H1 (cell line): ENCODE data around the gene UQCRC2. TPM values are rescaled to one million over a fixed set of nuclear protein-coding genes. Genes with fewer than 3 reads are reported as not detected.

Source experiments
- CTCF ChIA-PET: fragments of 300-600 bp; sonication (Branson Sonifier 250); formaldehyde crosslinking; loops from one replicate; lab custom pipeline; 2021; ENCODE audit not compliant: partially characterized antibody; lab: Charles Lee
- POLR2A ChIA-PET: fragments of 300-600 bp; sonication (Branson Sonifier 250); formaldehyde crosslinking; loops from one replicate; lab custom pipeline; 2021; ENCODE audit warnings: inconsistent platforms; ENCODE audit not compliant: partially characterized antibody; lab: Charles Lee
- DNase-seq, 2 experiments: peaks; one replicate each; pipeline versions ENCODE4 v3.0.0 to v3.0.0-alpha.2; 2010 to 2022; ENCODE audit warnings: low spot score in 2 of 2, low read depth in 1 of 2, mixed read lengths in 1 of 2
- FAIRE-seq: peaks from 2 replicates; lab custom pipeline; 2011; peaks lifted over from hg19 to GRCh38; lab: Jason Lieb, UNC
- H2AFZ ChIP-seq: 2 replicates; pipeline ENCODE4 v1.8.1; 2012; ENCODE audit warnings: low read length, inconsistent platforms
- H2AK5ac ChIP-seq: 2 replicates; pipeline ENCODE4 v1.6.1; 2013; ENCODE audit warnings: low read depth, low read length
- H2BK120ac ChIP-seq: replicated peaks from 2 replicates; pipeline ENCODE3; 2013; ENCODE audit warnings: low read depth, low read length, inconsistent platforms
- H2BK12ac ChIP-seq: 2 replicates; pipeline ENCODE4 v1.6.1; 2013; ENCODE audit warnings: low read depth, low read length
- H2BK15ac ChIP-seq: 2 replicates; pipeline ENCODE4 v1.6.1; 2013; ENCODE audit warnings: low read length
- H2BK20ac ChIP-seq: 2 replicates; pipeline ENCODE4 v1.6.1; 2013; ENCODE audit warnings: low read length
- H2BK5ac ChIP-seq: 2 replicates; pipeline ENCODE4 v1.6.1; 2013; ENCODE audit warnings: low read depth, low read length
- H3K14ac ChIP-seq: 2 replicates; pipeline ENCODE4 v1.6.1; 2013; ENCODE audit warnings: inconsistent platforms; ENCODE audit not compliant: insufficient read length
- H3K18ac ChIP-seq: 2 replicates; pipeline ENCODE4 v1.6.1; 2013; ENCODE audit warnings: low read length; ENCODE audit errors: extremely low read depth
- H3K23ac ChIP-seq: 2 replicates; pipeline ENCODE4 v1.6.1; 2013; ENCODE audit warnings: inconsistent platforms; ENCODE audit not compliant: insufficient read length
- H3K23me2 ChIP-seq: 2 replicates; pipeline ENCODE4 v1.6.1; 2013; ENCODE audit warnings: low read depth, low read length
- H3K27ac ChIP-seq: 2 replicates; pipeline ENCODE4 v1.6.1; 2011; ENCODE audit warnings: low read depth, low read length, inconsistent platforms
- H3K27me3 ChIP-seq, 4 experiments: replicated peaks in 1 of 4; 1 replicate in 1 of 4; 2 replicates in 3 of 4; pipeline versions ENCODE4 v1.6.1 to v1.8.1; 2011 to 2013; ENCODE audit warnings: low read length in 3 of 4, mild to moderate bottlenecking in 3 of 4, inconsistent platforms in 2 of 4, mixed read lengths in 2 of 4, moderate library complexity in 1 of 4; ENCODE audit not compliant: control insufficient read depth in 3 of 4, insufficient read depth in 3 of 4; ENCODE audit errors: extremely low read depth in 1 of 4
- H3K36me3 ChIP-seq, 4 experiments: 2 replicates each; pipeline versions ENCODE4 v1.6.1 to v1.8.1; 2011 to 2013; ENCODE audit warnings: mild to moderate bottlenecking in 4 of 4, low read length in 3 of 4, moderate library complexity in 2 of 4, control low read depth in 1 of 4, inconsistent platforms in 1 of 4; ENCODE audit not compliant: insufficient read depth in 4 of 4, control insufficient read depth in 2 of 4
- H3K4ac ChIP-seq: replicated peaks from 2 replicates; pipeline ENCODE3; 2013; ENCODE audit warnings: low read length, low read depth, mixed read lengths, inconsistent platforms; ENCODE audit not compliant: insufficient read length
- H3K4me1 ChIP-seq, 4 experiments: replicated peaks in 1 of 4; 1 replicate in 1 of 4; 2 replicates in 3 of 4; pipeline versions ENCODE4 v1.6.1 to v1.8.1; 2011 to 2013; ENCODE audit warnings: low read length in 3 of 4, inconsistent platforms in 2 of 4, mixed read lengths in 1 of 4; ENCODE audit not compliant: insufficient read depth in 4 of 4, control insufficient read depth in 3 of 4
- H3K4me2 ChIP-seq, 2 experiments: 2 replicates each; pipeline versions ENCODE4 v1.6.1 to v1.8.1; 2011 to 2013; ENCODE audit warnings: low read depth in 2 of 2, low read length in 2 of 2, control low read depth in 1 of 2, inconsistent platforms in 1 of 2, mild to moderate bottlenecking in 1 of 2; ENCODE audit not compliant: insufficient read depth in 1 of 2
- H3K4me3 ChIP-seq, 4 experiments: fragments of 200-600, 300-600 bp in 1 of 4; sonication (generic), shearing (Covaris generic), sonication (Bioruptor Twin) in 1 of 4; 2 replicates each; pipeline versions ENCODE4 v1.5.1 to v1.8.1; 2011 to 2016; ENCODE audit warnings: low read length in 4 of 4, low read depth in 3 of 4, control low read depth in 2 of 4, inconsistent platforms in 2 of 4, mild to moderate bottlenecking in 2 of 4, mixed read lengths in 1 of 4, moderate library complexity in 1 of 4; ENCODE audit not compliant: insufficient read depth in 2 of 4; ENCODE audit errors: extremely low read depth in 1 of 4
- H3K56ac ChIP-seq: replicated peaks from 2 replicates; pipeline ENCODE3; 2013; ENCODE audit warnings: low read depth, mild to moderate bottlenecking, mixed read lengths, low read length, inconsistent platforms; ENCODE audit not compliant: insufficient read length
- H3K79me1 ChIP-seq: 2 replicates; pipeline ENCODE4 v1.6.1; 2013; ENCODE audit warnings: low read depth, low read length, control low read depth
- H3K79me2 ChIP-seq, 2 experiments: 2 replicates each; pipeline versions ENCODE4 v1.6.1 to v1.8.1; 2012 to 2013; ENCODE audit warnings: low read length in 2 of 2, mild to moderate bottlenecking in 2 of 2, inconsistent platforms in 1 of 2; ENCODE audit not compliant: insufficient read depth in 2 of 2, control insufficient read depth in 1 of 2
- H3K9ac ChIP-seq, 4 experiments: replicated peaks in 1 of 4; 1 replicate in 1 of 4; 2 replicates in 3 of 4; pipeline versions ENCODE4 v1.6.1 to v1.8.1; 2011 to 2013; ENCODE audit warnings: low read depth in 3 of 4, low read length in 3 of 4, control low read depth in 2 of 4, mild to moderate bottlenecking in 2 of 4, moderate library complexity in 2 of 4, inconsistent platforms in 1 of 4; ENCODE audit errors: extremely low read depth in 1 of 4
- H3K9me3 ChIP-seq, 2 experiments: 2 replicates each; pipeline versions ENCODE4 v1.6.1 to v1.8.1; 2012 to 2013; ENCODE audit warnings: mild to moderate bottlenecking in 2 of 2, moderate library complexity in 2 of 2, control low read depth in 1 of 2, inconsistent platforms in 1 of 2, low read depth in 1 of 2, low read length in 1 of 2, mixed read lengths in 1 of 2; ENCODE audit not compliant: insufficient read depth in 2 of 2
- H4K20me1 ChIP-seq, 2 experiments: replicated peaks in 1 of 2; 2 replicates each; pipeline versions ENCODE3 to v1.8.1; 2011 to 2013; ENCODE audit warnings: inconsistent platforms in 2 of 2, low read length in 2 of 2, mild to moderate bottlenecking in 1 of 2; ENCODE audit not compliant: insufficient read depth in 2 of 2, control insufficient read depth in 1 of 2
- H4K5ac ChIP-seq: 2 replicates; pipeline ENCODE4 v1.6.1; 2013; ENCODE audit warnings: low read length, low read depth, mixed read lengths, inconsistent platforms; ENCODE audit not compliant: insufficient read length
- H4K8ac ChIP-seq: 2 replicates; pipeline ENCODE4 v1.8.0; 2013; ENCODE audit warnings: mild to moderate bottlenecking, moderate library complexity, low read length, inconsistent platforms; ENCODE audit not compliant: insufficient read depth; ENCODE audit errors: extremely low read depth
- H4K91ac ChIP-seq: replicated peaks from 2 replicates; pipeline ENCODE3; 2013; ENCODE audit warnings: low read length, mixed read lengths, inconsistent platforms; ENCODE audit not compliant: insufficient read length
- BACH1 ChIP-seq: IDR thresholded peaks from 2 replicates; pipeline ENCODE4 v1.6.1; 2012; ENCODE audit warnings: low read length, improper control_type of control experiment
- CHD2 ChIP-seq: IDR thresholded peaks from 2 replicates; pipeline ENCODE4 v1.6.1; 2012; ENCODE audit warnings: low read length, improper control_type of control experiment
- GABPA ChIP-seq: IDR thresholded peaks from 2 replicates; pipeline ENCODE4 v1.6.1; 2011; ENCODE audit warnings: mild to moderate bottlenecking, low read length, moderate library complexity, borderline replicate concordance; ENCODE audit not compliant: insufficient read depth
- HDAC2 ChIP-seq, 2 experiments: fragments of 300-600 bp in 1 of 2; sonication (generic) in 1 of 2; IDR thresholded peaks; 2 replicates each; pipeline ENCODE4 v1.6.1; 2011 to 2012; ENCODE audit warnings: low read depth in 2 of 2, low read length in 2 of 2, mild to moderate bottlenecking in 2 of 2, moderate library complexity in 2 of 2, borderline replicate concordance in 1 of 2, inconsistent platforms in 1 of 2
- JUND ChIP-seq: IDR thresholded peaks from 2 replicates; pipeline ENCODE4 v1.6.1; 2011; ENCODE audit warnings: mild to moderate bottlenecking, improper control_type of control experiment, low read length
- KDM4A ChIP-seq: IDR thresholded peaks from one replicate; pipeline ENCODE4 v1.7.1; 2012; ENCODE audit warnings: low read depth, mild to moderate bottlenecking, moderate library complexity, low read length, inconsistent platforms; ENCODE audit not compliant: severe bottlenecking
- MAFK ChIP-seq: IDR thresholded peaks from 2 replicates; pipeline ENCODE4 v1.6.1; 2012; ENCODE audit warnings: low read depth, mild to moderate bottlenecking, improper control_type of control experiment, low read length
- MAX ChIP-seq: IDR thresholded peaks from 2 replicates; pipeline ENCODE4 v1.6.1; 2012; ENCODE audit warnings: inconsistent platforms
- POLR2AphosphoS5 ChIP-seq: IDR thresholded peaks from 2 replicates; pipeline ENCODE4 v1.6.1; 2011; ENCODE audit warnings: low read depth, low read length
- RBBP5 ChIP-seq: IDR thresholded peaks from 2 replicates; pipeline ENCODE4 v1.7.1; 2012; ENCODE audit warnings: low read depth, mild to moderate bottlenecking, inconsistent platforms, low read length, moderate library complexity, borderline replicate concordance
- RNF2 ChIP-seq: fragments of 200-900, 300-1000 bp; sonication (generic); IDR thresholded peaks from 2 replicates; pipeline ENCODE4 v1.7.1; 2016; ENCODE audit warnings: borderline replicate concordance, low read depth, mild to moderate bottlenecking, antibody characterized with exemption, low read length; ENCODE audit not compliant: poor library complexity, severe bottlenecking; ENCODE audit errors: missing control alignments
- SP2 ChIP-seq: IDR thresholded peaks from 2 replicates; pipeline ENCODE4 v1.6.1; 2012; ENCODE audit warnings: mild to moderate bottlenecking, low read length, inconsistent platforms
- SP4 ChIP-seq: IDR thresholded peaks from 2 replicates; pipeline ENCODE4 v1.6.1; 2012; ENCODE audit warnings: low read length, inconsistent platforms
- TBP ChIP-seq: IDR thresholded peaks from 2 replicates; pipeline ENCODE4 v1.6.1; 2011; ENCODE audit warnings: low read depth, low read length, improper control_type of control experiment
- WGBS, 2 experiments: shearing (Covaris generic) in 1 of 2; methylation state at CpG; one replicate each; pipeline versions ENCODE4 v1.1.6 to v1.1.7; 2013 to 2015; ENCODE audit warnings: low lambda C conversion rate in 2 of 2, mixed read lengths in 2 of 2, inconsistent platforms in 1 of 2, low coverage in 1 of 2, missing lambda C conversion rate in 1 of 2; ENCODE audit not compliant: insufficient replicate concordance in 2 of 2, insufficient coverage in 1 of 2, insufficient read length in 1 of 2; ENCODE audit errors: extremely low coverage in 1 of 2, missing lambda C conversion rate in 1 of 2; 5-methylcytosine and 5-hydroxymethylcytosine counted together
- polyA plus RNA-seq, 7 experiments: library from polyadenylated mRNA; depleted of rRNA in 3 of 7; stranded (reverse) in 5 of 7; unstranded in 2 of 7; fragments of >200 nt in 5 of 7; fragments of 200-250 nt in 2 of 7; gene quantifications; 1 replicate in 5 of 7; 2 replicates in 1 of 7; 4 replicates in 1 of 7; pipeline versions ENCODE4 v1.2.1 to v1.2.3, GENCODE V29; 2011 to 2013; ENCODE audit warnings: missing spikeins in 2 of 7, mixed read lengths in 2 of 7
- total RNA-seq: library from RNA; stranded (reverse); fragmentation: NEBNext Ultra II Directional; extraction: Animal tissue kit (Norgen Biotek cat#: 25700); gene quantifications from 2 replicates; pipeline ENCODE4 v1.2.1, GENCODE V29; 2021

UQCRC2 gene
- total and polyA plus RNA-seq, 2 of the 8 experiments (the other 6 are each of a cell fraction or from before 2014, with no cell fraction given): 94.4 to 182 TPM

- no peak overlapping the region for H2BK20ac ChIP-seq
These were observed 9.3 kb downstream of the UQCRC2 start for GRCh38 chr16:21962475-21962874.

More at GRCh38 chr16:21962475-21962874, 9.3 kb downstream of the UQCRC2 start:
- POLR2A ChIA-PET: interaction anchor here (0.8 to 1.5 kb wide), 4 partner anchors 9 to 142 kb away, joined by 3 to 7 read pairs (median 4); partner anchors contain the start of gene UQCRC2
- H3K27ac ChIP-seq: no peak overlapping the region
- H3K36me3 ChIP-seq: peaks cover 35 to 92% (median 78%) of the 10 kb centered on the region in 4 experiments
- WGBS, 2 experiments: 88% methylated on average over 5 of the region's 5 CpGs; no CpG with 5 or more reads in 1 of the 2 experiments
- no peak overlapping the region for H4K5ac ChIP-seq
- no peak overlapping the region for H4K91ac ChIP-seq
- no peak overlapping the region for H3K56ac ChIP-seq
- H3K18ac ChIP-seq: no peak overlapping the region
- H3K27me3 ChIP-seq: no peaks in the 10 kb centered on the region
- no peak overlapping the region for H2AFZ ChIP-seq
- H3K4me2 ChIP-seq: no peak overlapping the region
- H2BK120ac ChIP-seq: no peak overlapping the region
- no peaks in the 10 kb centered on the region for H3K9me3 ChIP-seq
- no peak overlapping the region for H2BK12ac ChIP-seq
- CTCF ChIA-PET: interaction anchor here (1.0 kb wide), 3 partner anchors 9 to 115 kb away, joined by 3 to 4 read pairs (median 3); no protein-coding TSS in a partner anchor
- no peaks in the 10 kb centered on the region for H3K23me2 ChIP-seq
- TF ChIP-seq TBP: no peak
- no peak for TF ChIP-seq JUND
- no peak for TF ChIP-seq MAFK
- TF ChIP-seq GABPA: no peak
- no peak for TF ChIP-seq CHD2
- no peak for TF ChIP-seq SP2
- TF ChIP-seq HDAC2 (IDR thresholded peaks at IDR 0.05; ENCODE audit: borderline replicate concordance in 1 of 2, low read depth in 2 of 2, low read length in 2 of 2): no peak
- TF ChIP-seq RBBP5: no peak
- no peak for TF ChIP-seq SP4
- no peak for TF ChIP-seq POLR2AphosphoS5
- TF ChIP-seq MAX: no peak
- no peak for TF ChIP-seq RNF2
- no peak for TF ChIP-seq BACH1
- no peak for TF ChIP-seq KDM4A
- H2BK5ac ChIP-seq: no peak overlapping the region
- H3K9ac ChIP-seq: no peak overlapping the region
- H3K4ac ChIP-seq: no peak overlapping the region
- DNase-seq: no peak
- H3K79me2 ChIP-seq: no peaks in the 10 kb centered on the region
- H3K4me3 ChIP-seq: no peak overlapping the region
- H2BK15ac ChIP-seq: no peak overlapping the region
- H3K4me1 ChIP-seq: no peaks in the 10 kb centered on the region
- H2AK5ac ChIP-seq: no peak overlapping the region
- H3K79me1 ChIP-seq: no peaks in the 10 kb centered on the region
- H4K20me1 ChIP-seq: peaks cover 0 to 3% of the 10 kb centered on the region in 2 experiments
- no peak overlapping the region for H3K23ac ChIP-seq
- no peak overlapping the region for H4K8ac ChIP-seq
- FAIRE-seq: no peak
- H3K14ac ChIP-seq: no peak overlapping the region
